H1 (cell line): ENCODE measurements around the gene SDC4. TPM values are rescaled to one million over a fixed set of nuclear protein-coding genes. Genes with fewer than 3 reads are reported as not detected.

Experiments used
- CTCF ChIA-PET: fragments of 300-600 bp; sonication (Branson Sonifier 250); formaldehyde crosslinking; loops from one replicate; lab custom pipeline; 2021; ENCODE audit not compliant: partially characterized antibody; lab: Charles Lee
- POLR2A ChIA-PET: fragments of 300-600 bp; sonication (Branson Sonifier 250); formaldehyde crosslinking; loops from one replicate; lab custom pipeline; 2021; ENCODE audit warnings: inconsistent platforms; ENCODE audit not compliant: partially characterized antibody; lab: Charles Lee
- DNase-seq, 2 experiments: peaks; one replicate each; pipeline versions ENCODE4 v3.0.0 to v3.0.0-alpha.2; 2010 to 2022; ENCODE audit warnings: low spot score in 2 of 2, low read depth in 1 of 2, mixed read lengths in 1 of 2
- FAIRE-seq: peaks from 2 replicates; lab custom pipeline; 2011; peaks lifted over from hg19 to GRCh38; lab: Jason Lieb, UNC
- H2AFZ ChIP-seq: 2 replicates; pipeline ENCODE4 v1.8.1; 2012; ENCODE audit warnings: low read length, inconsistent platforms
- H2AK5ac ChIP-seq: 2 replicates; pipeline ENCODE4 v1.6.1; 2013; ENCODE audit warnings: low read depth, low read length
- H2BK120ac ChIP-seq: replicated peaks from 2 replicates; pipeline ENCODE3; 2013; ENCODE audit warnings: low read depth, low read length, inconsistent platforms
- H2BK12ac ChIP-seq: 2 replicates; pipeline ENCODE4 v1.6.1; 2013; ENCODE audit warnings: low read depth, low read length
- H2BK15ac ChIP-seq: 2 replicates; pipeline ENCODE4 v1.6.1; 2013; ENCODE audit warnings: low read length
- H2BK20ac ChIP-seq: 2 replicates; pipeline ENCODE4 v1.6.1; 2013; ENCODE audit warnings: low read length
- H2BK5ac ChIP-seq: 2 replicates; pipeline ENCODE4 v1.6.1; 2013; ENCODE audit warnings: low read depth, low read length
- H3K14ac ChIP-seq: 2 replicates; pipeline ENCODE4 v1.6.1; 2013; ENCODE audit warnings: inconsistent platforms; ENCODE audit not compliant: insufficient read length
- H3K18ac ChIP-seq: 2 replicates; pipeline ENCODE4 v1.6.1; 2013; ENCODE audit warnings: low read length; ENCODE audit errors: extremely low read depth
- H3K23ac ChIP-seq: 2 replicates; pipeline ENCODE4 v1.6.1; 2013; ENCODE audit warnings: inconsistent platforms; ENCODE audit not compliant: insufficient read length
- H3K23me2 ChIP-seq: 2 replicates; pipeline ENCODE4 v1.6.1; 2013; ENCODE audit warnings: low read depth, low read length
- H3K27ac ChIP-seq: 2 replicates; pipeline ENCODE4 v1.6.1; 2011; ENCODE audit warnings: low read depth, low read length, inconsistent platforms
- H3K27me3 ChIP-seq, 4 experiments: replicated peaks in 1 of 4; 1 replicate in 1 of 4; 2 replicates in 3 of 4; pipeline versions ENCODE4 v1.6.1 to v1.8.1; 2011 to 2013; ENCODE audit warnings: low read length in 3 of 4, mild to moderate bottlenecking in 3 of 4, inconsistent platforms in 2 of 4, mixed read lengths in 2 of 4, moderate library complexity in 1 of 4; ENCODE audit not compliant: control insufficient read depth in 3 of 4, insufficient read depth in 3 of 4; ENCODE audit errors: extremely low read depth in 1 of 4
- H3K36me3 ChIP-seq, 4 experiments: 2 replicates each; pipeline versions ENCODE4 v1.6.1 to v1.8.1; 2011 to 2013; ENCODE audit warnings: mild to moderate bottlenecking in 4 of 4, low read length in 3 of 4, moderate library complexity in 2 of 4, control low read depth in 1 of 4, inconsistent platforms in 1 of 4; ENCODE audit not compliant: insufficient read depth in 4 of 4, control insufficient read depth in 2 of 4
- H3K4ac ChIP-seq: replicated peaks from 2 replicates; pipeline ENCODE3; 2013; ENCODE audit warnings: low read length, low read depth, mixed read lengths, inconsistent platforms; ENCODE audit not compliant: insufficient read length
- H3K4me1 ChIP-seq, 4 experiments: replicated peaks in 1 of 4; 1 replicate in 1 of 4; 2 replicates in 3 of 4; pipeline versions ENCODE4 v1.6.1 to v1.8.1; 2011 to 2013; ENCODE audit warnings: low read length in 3 of 4, inconsistent platforms in 2 of 4, mixed read lengths in 1 of 4; ENCODE audit not compliant: insufficient read depth in 4 of 4, control insufficient read depth in 3 of 4
- H3K4me2 ChIP-seq, 2 experiments: 2 replicates each; pipeline versions ENCODE4 v1.6.1 to v1.8.1; 2011 to 2013; ENCODE audit warnings: low read depth in 2 of 2, low read length in 2 of 2, control low read depth in 1 of 2, inconsistent platforms in 1 of 2, mild to moderate bottlenecking in 1 of 2; ENCODE audit not compliant: insufficient read depth in 1 of 2
- H3K4me3 ChIP-seq, 4 experiments: fragments of 200-600, 300-600 bp in 1 of 4; sonication (generic), shearing (Covaris generic), sonication (Bioruptor Twin) in 1 of 4; 2 replicates each; pipeline versions ENCODE4 v1.5.1 to v1.8.1; 2011 to 2016; ENCODE audit warnings: low read length in 4 of 4, low read depth in 3 of 4, control low read depth in 2 of 4, inconsistent platforms in 2 of 4, mild to moderate bottlenecking in 2 of 4, mixed read lengths in 1 of 4, moderate library complexity in 1 of 4; ENCODE audit not compliant: insufficient read depth in 2 of 4; ENCODE audit errors: extremely low read depth in 1 of 4
- H3K56ac ChIP-seq: replicated peaks from 2 replicates; pipeline ENCODE3; 2013; ENCODE audit warnings: low read depth, mild to moderate bottlenecking, mixed read lengths, low read length, inconsistent platforms; ENCODE audit not compliant: insufficient read length
- H3K79me1 ChIP-seq: 2 replicates; pipeline ENCODE4 v1.6.1; 2013; ENCODE audit warnings: low read depth, low read length, control low read depth
- H3K79me2 ChIP-seq, 2 experiments: 2 replicates each; pipeline versions ENCODE4 v1.6.1 to v1.8.1; 2012 to 2013; ENCODE audit warnings: low read length in 2 of 2, mild to moderate bottlenecking in 2 of 2, inconsistent platforms in 1 of 2; ENCODE audit not compliant: insufficient read depth in 2 of 2, control insufficient read depth in 1 of 2
- H3K9ac ChIP-seq, 4 experiments: replicated peaks in 1 of 4; 1 replicate in 1 of 4; 2 replicates in 3 of 4; pipeline versions ENCODE4 v1.6.1 to v1.8.1; 2011 to 2013; ENCODE audit warnings: low read depth in 3 of 4, low read length in 3 of 4, control low read depth in 2 of 4, mild to moderate bottlenecking in 2 of 4, moderate library complexity in 2 of 4, inconsistent platforms in 1 of 4; ENCODE audit errors: extremely low read depth in 1 of 4
- H3K9me3 ChIP-seq, 2 experiments: 2 replicates each; pipeline versions ENCODE4 v1.6.1 to v1.8.1; 2012 to 2013; ENCODE audit warnings: mild to moderate bottlenecking in 2 of 2, moderate library complexity in 2 of 2, control low read depth in 1 of 2, inconsistent platforms in 1 of 2, low read depth in 1 of 2, low read length in 1 of 2, mixed read lengths in 1 of 2; ENCODE audit not compliant: insufficient read depth in 2 of 2
- H4K20me1 ChIP-seq, 2 experiments: replicated peaks in 1 of 2; 2 replicates each; pipeline versions ENCODE3 to v1.8.1; 2011 to 2013; ENCODE audit warnings: inconsistent platforms in 2 of 2, low read length in 2 of 2, mild to moderate bottlenecking in 1 of 2; ENCODE audit not compliant: insufficient read depth in 2 of 2, control insufficient read depth in 1 of 2
- H4K5ac ChIP-seq: 2 replicates; pipeline ENCODE4 v1.6.1; 2013; ENCODE audit warnings: low read length, low read depth, mixed read lengths, inconsistent platforms; ENCODE audit not compliant: insufficient read length
- H4K8ac ChIP-seq: 2 replicates; pipeline ENCODE4 v1.8.0; 2013; ENCODE audit warnings: mild to moderate bottlenecking, moderate library complexity, low read length, inconsistent platforms; ENCODE audit not compliant: insufficient read depth; ENCODE audit errors: extremely low read depth
- H4K91ac ChIP-seq: replicated peaks from 2 replicates; pipeline ENCODE3; 2013; ENCODE audit warnings: low read length, mixed read lengths, inconsistent platforms; ENCODE audit not compliant: insufficient read length
- BRCA1 ChIP-seq: IDR thresholded peaks from 2 replicates; pipeline ENCODE4 v1.6.1; 2012; ENCODE audit warnings: low read depth, low read length, improper control_type of control experiment
- CEBPB ChIP-seq: IDR thresholded peaks from 2 replicates; pipeline ENCODE4 v1.6.1; 2012; ENCODE audit warnings: low read depth, low read length
- JUND ChIP-seq: IDR thresholded peaks from 2 replicates; pipeline ENCODE4 v1.6.1; 2011; ENCODE audit warnings: mild to moderate bottlenecking, improper control_type of control experiment, low read length
- KDM4A ChIP-seq: IDR thresholded peaks from one replicate; pipeline ENCODE4 v1.7.1; 2012; ENCODE audit warnings: low read depth, mild to moderate bottlenecking, moderate library complexity, low read length, inconsistent platforms; ENCODE audit not compliant: severe bottlenecking
- MAFK ChIP-seq: IDR thresholded peaks from 2 replicates; pipeline ENCODE4 v1.6.1; 2012; ENCODE audit warnings: low read depth, mild to moderate bottlenecking, improper control_type of control experiment, low read length
- PHF8 ChIP-seq: fragments of 200-600 bp; sonication (generic); conservative IDR thresholded peaks from 2 replicates; pipeline ENCODE4 v1.7.1; 2012; ENCODE audit warnings: low read depth, mild to moderate bottlenecking, inconsistent platforms, low read length, moderate library complexity
- POLR2A ChIP-seq, 2 experiments: IDR thresholded peaks; 1 replicate in 1 of 2; 2 replicates in 1 of 2; pipeline ENCODE4 v1.6.1; 2011; ENCODE audit warnings: low read depth in 2 of 2, low read length in 2 of 2, mild to moderate bottlenecking in 2 of 2; ENCODE audit errors: control extremely low read depth in 1 of 2
- SUZ12 ChIP-seq: fragments of 200-600 bp; sonication (generic); IDR thresholded peaks from 2 replicates; pipeline ENCODE4 v1.6.1; 2012; ENCODE audit warnings: mild to moderate bottlenecking, inconsistent platforms, low read length, moderate library complexity, mixed read lengths
- TCF12 ChIP-seq: IDR thresholded peaks from 2 replicates; pipeline ENCODE4 v1.6.1; 2011; ENCODE audit warnings: low read depth, mild to moderate bottlenecking, low read length
- WGBS, 2 experiments: shearing (Covaris generic) in 1 of 2; methylation state at CpG; one replicate each; pipeline versions ENCODE4 v1.1.6 to v1.1.7; 2013 to 2015; ENCODE audit warnings: low lambda C conversion rate in 2 of 2, mixed read lengths in 2 of 2, inconsistent platforms in 1 of 2, low coverage in 1 of 2, missing lambda C conversion rate in 1 of 2; ENCODE audit not compliant: insufficient replicate concordance in 2 of 2, insufficient coverage in 1 of 2, insufficient read length in 1 of 2; ENCODE audit errors: extremely low coverage in 1 of 2, missing lambda C conversion rate in 1 of 2; 5-methylcytosine and 5-hydroxymethylcytosine counted together
- polyA plus RNA-seq, 7 experiments: library from polyadenylated mRNA; depleted of rRNA in 3 of 7; stranded (reverse) in 5 of 7; unstranded in 2 of 7; fragments of >200 nt in 5 of 7; fragments of 200-250 nt in 2 of 7; gene quantifications; 1 replicate in 5 of 7; 2 replicates in 1 of 7; 4 replicates in 1 of 7; pipeline versions ENCODE4 v1.2.1 to v1.2.3, GENCODE V29; 2011 to 2013; ENCODE audit warnings: missing spikeins in 2 of 7, mixed read lengths in 2 of 7
- total RNA-seq: library from RNA; stranded (reverse); fragmentation: NEBNext Ultra II Directional; extraction: Animal tissue kit (Norgen Biotek cat#: 25700); gene quantifications from 2 replicates; pipeline ENCODE4 v1.2.1, GENCODE V29; 2021

SDC4 gene
- total and polyA plus RNA-seq, 2 of the 8 experiments (the other 6 are each of a cell fraction or from before 2014, with no cell fraction given) = 34.6 to 60.2 TPM

GRCh38 chr20:45377269-45377668 lies 29.0 kb upstream of the SDC4 start:
- Histone ChIP-seq H2BK5ac (no peak overlapping the region), H4K5ac (no peak overlapping the region), H4K20me1 (no peaks in the 10 kb centered on the region), H2BK12ac (no peak overlapping the region), H3K4me3 (no peak overlapping the region), H3K23me2 (peaks cover 5% of the 10 kb centered on the region), H3K23ac (no peak overlapping the region), H2AFZ (no peak overlapping the region), H3K4ac (no peak overlapping the region), H3K27me3 (peaks cover 0 to 12% (median 9%) of the 10 kb centered on the region in 4 experiments; a peak in 3 of 7 replicates), H3K18ac (no peak overlapping the region), H4K8ac (no peak overlapping the region), H2BK120ac (no peak overlapping the region), H3K79me2 (no peaks in the 10 kb centered on the region), H3K9me3 (no peaks in the 10 kb centered on the region), H3K56ac (no peak overlapping the region), H3K9ac (no peak overlapping the region), H2BK15ac (no peak overlapping the region), H2BK20ac (no peak overlapping the region), H3K4me1 (peaks cover 0 to 21% (median 10%) of the 10 kb centered on the region in 4 experiments; a peak in 6 of 7 replicates), H2AK5ac (no peak overlapping the region), H3K36me3 (no peaks in the 10 kb centered on the region), H3K79me1 (no peaks in the 10 kb centered on the region), H3K27ac (no peak overlapping the region), H4K91ac (no peak overlapping the region), H3K14ac (no peak overlapping the region), H3K4me2 (no peak overlapping the region)
- FAIRE-seq (no peak), DNase-seq (no peak)
- 84% methylated on average over 11 of the region's 11 CpGs; no CpG with 5 or more reads in 1 of the 2 experiments for WGBS, 2 experiments
- CTCF ChIA-PET = interaction anchor here (0.5 to 11.9 kb wide), 10 partner anchors 11 to 421 kb away, joined by 3 to 186 read pairs (median 46); partner anchors contain the start of genes DBNDD2 and SYS1
- POLR2A ChIA-PET = interaction anchor here (0.9 to 2.8 kb wide), 3 partner anchors 28 to 34 kb away, joined by 3 to 6 read pairs (median 4); no protein-coding TSS in a partner anchor
- no peak for TF ChIP-seq KDM4A
- TF ChIP-seq MAFK = no peak
- no peak for TF ChIP-seq CEBPB
- no peak for TF ChIP-seq TCF12
- TF ChIP-seq JUND = no peak
- TF ChIP-seq SUZ12 = no peak
- TF ChIP-seq POLR2A (IDR thresholded peaks at IDR 0.05; ENCODE audit: control extremely low read depth in 1 of 2, low read depth in 2 of 2, low read length in 2 of 2) = no peak
- TF ChIP-seq PHF8 = no peak
- TF ChIP-seq BRCA1 = no peak
